Natural killer cell (primary cell): ENCODE measurements around the gene PHF5A. TPM values are rescaled to one million over a fixed set of nuclear protein-coding genes. Genes with fewer than 3 reads are reported as not detected.

Source experiments
- ATAC-seq, 3 donors: fragments of 150-1000 bp in 2 of 3; fragments of 200-7000 bp in 1 of 3; cut with Tn5 transposase; 1 replicate in 1 of 3; 2 replicates in 2 of 3; pipeline ENCODE4 v1.10.0; 2021; ENCODE audit warnings: mild to moderate bottlenecking in 2 of 3, moderate library complexity in 2 of 3
- DNase-seq, 2 donors: peaks; one replicate each; pipeline versions ENCODE4 v3.0.0 to v3.0.0-alpha.2; 2013 to 2021; ENCODE audit warnings: mixed read lengths in 1 of 2
- H3K27ac ChIP-seq: one replicate; pipeline ENCODE4 v1.5.1; 2013; ENCODE audit warnings: mild to moderate bottlenecking, low read length
- H3K27me3 ChIP-seq: one replicate; pipeline ENCODE4 v1.6.1; 2013; ENCODE audit warnings: low read length; ENCODE audit not compliant: control insufficient read depth, insufficient read depth
- H3K36me3 ChIP-seq: one replicate; pipeline ENCODE4 v1.6.1; 2013; ENCODE audit warnings: low read length; ENCODE audit not compliant: control insufficient read depth, insufficient read depth
- H3K4me1 ChIP-seq: one replicate; pipeline ENCODE4 v1.6.1; 2013; ENCODE audit warnings: low read length; ENCODE audit not compliant: control insufficient read depth, insufficient read depth
- H3K4me3 ChIP-seq: one replicate; pipeline ENCODE4 v1.5.1; 2013; ENCODE audit warnings: low read length
- H3K9me3 ChIP-seq: one replicate; pipeline ENCODE4 v1.6.1; 2013; ENCODE audit warnings: low read length; ENCODE audit not compliant: control insufficient read depth, insufficient read depth
- H3K27ac Mint-ChIP-seq, 2 donors: one replicate each; pipeline ENCODE4 v1.8.0; 2022; ENCODE audit warnings: mild to moderate bottlenecking in 2 of 2, mixed read lengths in 2 of 2, moderate library complexity in 1 of 2
- H3K27me3 Mint-ChIP-seq, 2 donors: one replicate each; pipeline ENCODE4 v1.8.0; 2022; ENCODE audit warnings: low read depth in 2 of 2, mixed read lengths in 2 of 2
- H3K36me3 Mint-ChIP-seq: one replicate; pipeline ENCODE4 v1.8.0; 2022; ENCODE audit warnings: mixed read lengths
- H3K4me1 Mint-ChIP-seq, 2 donors: one replicate each; pipeline ENCODE4 v1.8.0; 2022; ENCODE audit warnings: mixed read lengths in 2 of 2
- H3K4me3 Mint-ChIP-seq: one replicate; pipeline ENCODE4 v1.8.0; 2022; ENCODE audit warnings: mild to moderate bottlenecking, moderate library complexity, mixed read lengths
- H3K9me3 Mint-ChIP-seq, 2 donors: one replicate each; pipeline ENCODE4 v1.8.0; 2022; ENCODE audit warnings: mixed read lengths in 2 of 2
- WGBS: methylation state at CpG from one replicate; pipeline ENCODE4 v1.1.7; 2013; ENCODE audit warnings: missing lambda C conversion rate; ENCODE audit not compliant: insufficient coverage; 5-methylcytosine and 5-hydroxymethylcytosine counted together
- intact Hi-C: fragments of 100-400 bp; cut with micrococcal nuclease; formaldehyde crosslinking; loops from one replicate; pipeline ENCODE4 v1.14.2; 2022
- total RNA-seq, 4 donors: library from RNA; stranded (reverse); fragments of 120-200 nt in 1 of 4; gene quantifications; one replicate each; pipeline versions ENCODE4 v1.2.3 to v1.2.4, GENCODE V29; 2013 to 2022
- TF ChIP-seq, protein P1 (sequence below): fragments of 200-600 bp; IDR thresholded peaks from one replicate; pipeline ENCODE4 v1.8.0; 2022; ENCODE audit warnings: antibody characterized with exemption

Gene PHF5A
- total RNA-seq, 3 donors from 2014 or later (not counting 1 experiment from before 2014, with no cell fraction given): 31.8 to 41.8 (median 37.6) TPM

DNA sequence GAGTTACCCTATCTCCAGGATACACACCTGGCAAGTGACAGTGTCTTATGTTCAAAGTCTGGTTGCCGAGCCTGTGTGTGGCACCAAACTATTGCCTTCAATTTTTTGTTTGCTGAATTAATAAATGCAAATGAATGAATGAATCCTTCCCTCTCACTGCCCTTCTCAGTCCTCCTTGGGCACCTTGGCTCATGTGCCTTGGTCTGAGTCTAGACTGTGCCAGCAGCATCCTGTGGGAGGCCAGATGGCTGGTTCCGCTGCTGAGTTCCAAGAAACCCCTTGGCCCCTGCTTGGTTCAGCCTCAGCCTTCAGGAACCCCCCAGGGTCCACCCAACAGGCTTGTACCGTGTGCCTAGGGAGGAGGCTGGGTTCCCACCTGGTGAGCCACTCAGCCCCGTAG is 52.9 kb downstream of the PHF5A start:
- Histone ChIP-seq H3K36me3 (no peaks in the 10 kb centered on the region), H3K27me3 (no peaks in the 10 kb centered on the region), H3K9me3 (no peaks in the 10 kb centered on the region), H3K4me3 (no peak overlapping the region), H3K4me1 (peaks cover 37% of the 10 kb centered on the region), H3K27ac (peak overlapping the region; percentile 31)
- Mint-ChIP-seq H3K27me3 (no peaks in the 10 kb centered on the region), H3K36me3 (no peaks in the 10 kb centered on the region), H3K27ac (peak overlapping the region; percentile 97 to 99), H3K9me3 (no peaks in the 10 kb centered on the region), H3K4me3 (peak overlapping the region; percentile 62), H3K4me1 (peaks cover 17 to 43% of the 10 kb centered on the region in 2 donors)
- 94% methylated on average over 4 of the region's 4 CpGs for WGBS
- DNase-seq (no peak), ATAC-seq (no peak)
- TF ChIP-seq, protein P1, sequence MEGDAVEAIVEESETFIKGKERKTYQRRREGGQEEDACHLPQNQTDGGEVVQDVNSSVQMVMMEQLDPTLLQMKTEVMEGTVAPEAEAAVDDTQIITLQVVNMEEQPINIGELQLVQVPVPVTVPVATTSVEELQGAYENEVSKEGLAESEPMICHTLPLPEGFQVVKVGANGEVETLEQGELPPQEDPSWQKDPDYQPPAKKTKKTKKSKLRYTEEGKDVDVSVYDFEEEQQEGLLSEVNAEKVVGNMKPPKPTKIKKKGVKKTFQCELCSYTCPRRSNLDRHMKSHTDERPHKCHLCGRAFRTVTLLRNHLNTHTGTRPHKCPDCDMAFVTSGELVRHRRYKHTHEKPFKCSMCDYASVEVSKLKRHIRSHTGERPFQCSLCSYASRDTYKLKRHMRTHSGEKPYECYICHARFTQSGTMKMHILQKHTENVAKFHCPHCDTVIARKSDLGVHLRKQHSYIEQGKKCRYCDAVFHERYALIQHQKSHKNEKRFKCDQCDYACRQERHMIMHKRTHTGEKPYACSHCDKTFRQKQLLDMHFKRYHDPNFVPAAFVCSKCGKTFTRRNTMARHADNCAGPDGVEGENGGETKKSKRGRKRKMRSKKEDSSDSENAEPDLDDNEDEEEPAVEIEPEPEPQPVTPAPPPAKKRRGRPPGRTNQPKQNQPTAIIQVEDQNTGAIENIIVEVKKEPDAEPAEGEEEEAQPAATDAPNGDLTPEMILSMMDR: no peak
- intact Hi-C loops: no loop called here

DNA sequence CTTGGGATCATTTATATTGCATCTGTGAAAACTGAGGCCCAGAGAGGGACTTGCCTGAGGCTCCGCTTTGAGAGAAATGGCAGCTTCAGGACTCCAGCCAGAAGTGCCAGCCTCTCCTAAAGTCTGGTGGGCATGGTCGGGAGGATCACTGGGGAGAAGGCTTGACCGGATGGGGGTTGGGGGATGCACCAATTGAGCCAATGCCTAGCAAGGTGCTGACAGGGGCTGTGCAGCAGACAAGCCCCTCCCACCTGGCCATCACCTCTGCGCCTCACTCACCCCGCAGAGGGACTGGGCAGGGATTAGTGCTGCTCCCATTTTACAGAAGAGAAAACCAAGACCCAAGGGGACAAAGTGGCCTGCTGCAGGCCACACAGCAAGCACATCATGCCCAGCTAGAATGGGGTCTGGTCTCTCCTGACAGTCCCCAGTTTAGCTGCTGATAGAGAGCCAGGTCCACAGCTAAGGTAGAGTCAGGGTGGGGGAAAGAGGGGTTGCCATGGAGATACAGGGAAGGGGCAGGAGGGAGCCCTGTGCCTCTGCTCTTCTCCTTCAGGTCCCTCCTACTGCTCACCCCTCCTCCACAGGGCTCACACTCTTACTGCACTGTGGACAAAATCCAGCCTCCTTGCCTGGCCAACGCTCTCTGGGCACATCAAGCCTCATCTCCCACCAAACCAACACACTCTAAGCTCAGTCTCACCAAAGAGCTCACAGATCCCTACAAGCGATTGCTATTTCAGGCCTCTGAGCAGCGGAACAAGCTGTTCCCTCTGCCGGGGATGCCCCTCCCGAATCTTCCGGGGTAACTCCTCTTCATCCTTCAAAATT is 57.3 kb downstream of the PHF5A start:
- Histone ChIP-seq H3K27ac (peak overlapping the region; percentile 99), H3K36me3 (no peaks in the 10 kb centered on the region), H3K4me3 (no peak overlapping the region), H3K27me3 (no peaks in the 10 kb centered on the region), H3K4me1 (peaks cover 37% of the 10 kb centered on the region), H3K9me3 (no peaks in the 10 kb centered on the region)
- ATAC-seq (no peak), DNase-seq (peak in 1 of 2 donors; percentile 19)
- no peak overlapping the region for H3K4me3 Mint-ChIP-seq
- WGBS: 94% methylated on average over 11 of the region's 11 CpGs
- no peaks in the 10 kb centered on the region for H3K36me3 Mint-ChIP-seq
- peak overlapping the region; percentile 97 to 99 for H3K27ac Mint-ChIP-seq
- H3K4me1 Mint-ChIP-seq: peaks cover 17 to 38% of the 10 kb centered on the region in 2 donors
- H3K9me3 Mint-ChIP-seq: no peaks in the 10 kb centered on the region
- no peaks in the 10 kb centered on the region for H3K27me3 Mint-ChIP-seq
- TF ChIP-seq, protein P1: no peak
- intact Hi-C loops: no loop called here

DNA sequence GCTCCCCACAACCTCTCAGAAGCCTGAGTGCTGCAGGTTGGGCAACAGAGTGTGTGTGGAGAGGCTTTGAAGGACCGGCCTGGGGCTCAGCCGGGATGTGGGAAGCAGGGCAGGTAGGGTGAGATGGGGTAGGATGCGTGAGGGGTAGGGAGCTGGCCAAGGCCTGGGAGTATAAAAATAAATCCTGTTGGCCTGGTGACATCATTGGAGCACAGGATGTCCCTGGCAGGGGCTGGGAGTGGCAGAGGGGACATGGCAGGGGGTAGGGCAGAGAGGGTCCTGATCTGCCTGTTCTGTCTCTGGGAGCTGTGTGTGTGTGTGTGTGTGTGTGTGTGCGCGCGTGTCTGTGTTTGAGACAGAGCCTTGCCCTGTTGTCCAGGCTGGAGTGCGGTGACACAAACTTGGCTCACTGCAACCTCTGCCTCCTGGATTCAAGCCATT is 58.2 kb downstream of the PHF5A start:
- H3K27ac Mint-ChIP-seq: peak overlapping the region in 1 of 2 donors; percentile 99
- WGBS: 96% methylated on average over 7 of the region's 7 CpGs

More for the DNA sequence above, 58.2 kb downstream of the PHF5A start:
- no peaks in the 10 kb centered on the region for H3K27me3 Mint-ChIP-seq
- H3K9me3 Mint-ChIP-seq: no peaks in the 10 kb centered on the region
- H3K36me3 Mint-ChIP-seq: no peaks in the 10 kb centered on the region
- Histone ChIP-seq H3K4me1 (peaks cover 31% of the 10 kb centered on the region), H3K36me3 (no peaks in the 10 kb centered on the region), H3K4me3 (no peak overlapping the region), H3K27ac (peak overlapping the region; percentile 9), H3K27me3 (no peaks in the 10 kb centered on the region), H3K9me3 (no peaks in the 10 kb centered on the region)
- ATAC-seq (no peak), DNase-seq (no peak)
- no peak overlapping the region for H3K4me3 Mint-ChIP-seq
- intact Hi-C loops: no loop called here
- peaks cover 17 to 33% of the 10 kb centered on the region in 2 donors for H3K4me1 Mint-ChIP-seq
- TF ChIP-seq, protein P1: no peak

Other genes starting within 250 kb of the PHF5A start
- 1 to 10 TPM in 1 of 3 donors, under 1 TPM in 2; 0.35 to 1.2 (median 0.36) TPM for gene CHADL, start 227.8 kb downstream of the PHF5A start, total RNA-seq
- 10 to 100 TPM; 44.0 to 54.2 (median 54.0) TPM for gene RANGAP1, start 182.5 kb downstream of the PHF5A start, total RNA-seq
- 10 to 100 TPM; 33.9 to 40.3 (median 38.3) TPM for gene ZC3H7B, start 167.2 kb downstream of the PHF5A start, total RNA-seq
- 1 to 10 TPM; 2.7 to 5.5 (median 3.0) TPM for gene TEF, start 86.8 kb downstream of the PHF5A start, total RNA-seq
- 10 to 100 TPM; 26.4 to 42.2 (median 32.6) TPM for gene TOB2, start 21.9 kb downstream of the PHF5A start, total RNA-seq
- gene ACO2, start 425 bp upstream of the PHF5A start, total RNA-seq: 10 to 100 TPM; 77.9 to 99.8 (median 89.5) TPM
- 10 to 100 TPM; 13.1 to 18.8 (median 16.2) TPM for gene POLR3H, start 75.8 kb upstream of the PHF5A start, total RNA-seq
- not detected for gene CSDC2, start 92.3 kb upstream of the PHF5A start, total RNA-seq
- 10 to 100 TPM; 13.1 to 20.4 (median 16.4) TPM for gene PMM1, start 121.1 kb upstream of the PHF5A start, total RNA-seq
- 10 to 100 TPM; 15.0 to 22.2 (median 20.6) TPM for gene DESI1, start 152.4 kb upstream of the PHF5A start, total RNA-seq
- 100 to 1,000 TPM; 134 to 142 (median 140) TPM for gene XRCC6, start 152.6 kb upstream of the PHF5A start, total RNA-seq
- 100 to 1,000 TPM in 2 of 3 donors, 10 to 100 TPM in 1; 100.0 to 106 (median 101) TPM for gene SNU13, start 220.2 kb upstream of the PHF5A start, total RNA-seq
- 10 to 100 TPM; 44.7 to 75.6 (median 50.3) TPM for gene MEI1, start 230.8 kb upstream of the PHF5A start, total RNA-seq